Tibial artery (tissue), 4 donors: ENCODE data around the gene VPS36.
"Not testable (repeated sequence)": the region's sequence is repeated elsewhere in the genome, so short reads cannot be mapped to it uniquely, and the experiment has no call there.

Source experiments
- DNase-seq, 2 donors: peaks; one replicate each; pipeline ENCODE4 v3.0.0-alpha.2; 2019
- H3K27ac ChIP-seq, 2 donors: fragments of 200-600 bp; sonication (generic) in 1 of 2; 1 replicate in 1 of 2; 2 replicates in 1 of 2; pipeline ENCODE4 v1.5.1; 2018 to 2019; ENCODE audit warnings: mild to moderate bottlenecking in 1 of 2
- H3K27me3 ChIP-seq, 2 donors: fragments of 200-600 bp; sonication (generic) in 1 of 2; one replicate each; pipeline versions ENCODE4 v1.5.1 to v1.6.0; 2016 to 2019
- H3K36me3 ChIP-seq, 3 donors: fragments of 200-600 bp; sonication (generic) in 2 of 3; one replicate each; pipeline ENCODE4 v1.5.1; 2016 to 2019; ENCODE audit warnings: mild to moderate bottlenecking in 2 of 3
- H3K4me1 ChIP-seq, 4 donors: fragments of 200-600 bp; sonication (generic) in 2 of 4; 1 replicate in 3 of 4; 2 replicates in 1 of 4; pipeline ENCODE4 v1.5.1; 2016 to 2019
- H3K4me3 ChIP-seq, 2 donors: fragments of 200-600 bp; sonication (generic) in 1 of 2; 1 replicate in 1 of 2; 2 replicates in 1 of 2; pipeline ENCODE4 v1.5.1; 2018 to 2019; ENCODE audit warnings: mild to moderate bottlenecking in 2 of 2
- H3K9me3 ChIP-seq, 3 donors: fragments of 200-600 bp; sonication (generic) in 1 of 3; one replicate each; pipeline ENCODE4 v1.5.1; 2016 to 2019
- CTCF ChIP-seq, 2 experiments: fragments of 200-600 bp in 1 of 2; fragments of 450-650 bp in 1 of 2; IDR thresholded peaks; one replicate each; pipeline ENCODE4 v1.5.1; 2017 to 2019; ENCODE audit warnings: antibody characterized with exemption in 2 of 2, mild to moderate bottlenecking in 1 of 2, moderate library complexity in 1 of 2
- intact Hi-C: fragments of 100-400 bp; cut with DNase I; formaldehyde crosslinking; loops from one replicate; pipeline ENCODE4 v1.15.0; 2023; ENCODE audit warnings: low total_unique reads

Gene VPS36

GRCh38 chr13:52383366-52383765 lies 67.1 kb downstream of the VPS36 start:
- no peak for TF ChIP-seq CTCF (IDR thresholded peaks at IDR 0.05)
- H3K27ac ChIP-seq: no peak overlapping the region
- peaks cover 0 to 3% (median 0%) of the 10 kb centered on the region in 3 donors for H3K9me3 ChIP-seq
- no peaks in the 10 kb centered on the region for H3K27me3 ChIP-seq
- no peak overlapping the region for H3K4me3 ChIP-seq
- H3K36me3 ChIP-seq: peaks cover 1 to 5% (median 2%) of the 10 kb centered on the region in 3 donors
- DNase-seq: no peak
- H3K4me1 ChIP-seq: no peaks in the 10 kb centered on the region
- intact Hi-C loops: no loop called here

GRCh38 chr13:52378312-52378711 lies 72.1 kb downstream of the VPS36 start:
- Histone ChIP-seq H3K27me3 (no peaks in the 10 kb centered on the region), H3K36me3 (peaks cover 7 to 14% (median 11%) of the 10 kb centered on the region in 3 donors), H3K4me3 (no peak overlapping the region), H3K9me3 (no peaks in the 10 kb centered on the region), H3K27ac (no peak overlapping the region), H3K4me1 (no peaks in the 10 kb centered on the region)
- TF ChIP-seq CTCF (IDR thresholded peaks at IDR 0.05): no peak
- DNase-seq: no peak
- intact Hi-C loops: no loop called here

GRCh38 chr13:52377898-52378297 lies 72.5 kb downstream of the VPS36 start:
- no peak overlapping the region for H3K27ac ChIP-seq
- no peaks in the 10 kb centered on the region for H3K9me3 ChIP-seq
- intact Hi-C loops: no loop called here
- TF ChIP-seq CTCF (IDR thresholded peaks at IDR 0.05): no peak
- H3K36me3 ChIP-seq: peaks cover 7 to 14% (median 11%) of the 10 kb centered on the region in 3 donors
- no peak for DNase-seq
- no peaks in the 10 kb centered on the region for H3K27me3 ChIP-seq
- H3K4me1 ChIP-seq: no peaks in the 10 kb centered on the region
- no peak overlapping the region for H3K4me3 ChIP-seq

GRCh38 chr13:52374873-52375411 lies 75.5 kb downstream of the VPS36 start:
- Histone ChIP-seq H3K36me3 (peaks cover 7 to 14% (median 11%) of the 10 kb centered on the region in 3 donors), H3K27me3 (no peaks in the 10 kb centered on the region), H3K27ac (no peak overlapping the region), H3K4me1 (no peaks in the 10 kb centered on the region), H3K9me3 (no peaks in the 10 kb centered on the region), H3K4me3 (no peak overlapping the region)
- DNase-seq: no peak
- no peak for TF ChIP-seq CTCF (IDR thresholded peaks at IDR 0.05)
- intact Hi-C loops: no loop called here

GRCh38 chr13:52374389-52374788 lies 76.0 kb downstream of the VPS36 start:
- Histone ChIP-seq H3K36me3 (peaks cover 7 to 14% (median 11%) of the 10 kb centered on the region in 3 donors), H3K4me3 (no peak overlapping the region), H3K27me3 (no peaks in the 10 kb centered on the region), H3K4me1 (no peaks in the 10 kb centered on the region), H3K27ac (no peak overlapping the region), H3K9me3 (no peaks in the 10 kb centered on the region)
- intact Hi-C loops: no loop called here
- no peak for DNase-seq
- TF ChIP-seq CTCF (IDR thresholded peaks at IDR 0.05): no peak

- DNase-seq, H3K27ac ChIP-seq, H3K9me3 ChIP-seq, intact Hi-C loops, H3K36me3 ChIP-seq, H3K4me3 ChIP-seq, H3K27me3 ChIP-seq, H3K4me1 ChIP-seq: not testable (repeated sequence)
Measured at GRCh38 chr13:52373277-52373676, 77.2 kb downstream of the VPS36 start.
